Measurements from ENCODE around the gene SDF4.

SDF4 gene

GRCh38 chr1:1225238-1225845, 6.5 kb downstream of the SDF4 start:
- TF ChIP-seq EZH2phosphoT487 (IDR thresholded peaks at IDR 0.05; ENCODE audit: low read depth): no peak
- H3K27me3 ChIP-seq (ENCODE audit: low read depth, low read length): no peaks in the 10 kb centered on the region
- H3K9ac ChIP-seq (ENCODE audit: low read length): no peak overlapping the region
- 0 out of 2 replicates have a peak, but pooled peaks cover 2% of the 10 kb centered on the region for H4K20me1 ChIP-seq (ENCODE audit: insufficient read depth, low read length)
- H3K4me1 ChIP-seq (ENCODE audit: low read length): peaks cover 3% of the 10 kb centered on the region; the same call in 1 of the 2 replicates
- H3K4me3 ChIP-seq (ENCODE audit: low read length): no peak overlapping the region
- peaks cover 42% of the 10 kb centered on the region for H3K36me3 ChIP-seq (replicated peaks; ENCODE audit: low read depth, low read length)
- H3K27ac ChIP-seq (ENCODE audit: low read length): no peak overlapping the region
- H2AFZ ChIP-seq (ENCODE audit: low read depth, low read length): no peak overlapping the region
- peaks cover 58% of the 10 kb centered on the region for H3K79me2 ChIP-seq (ENCODE audit: low read length)
- H3K9me3 ChIP-seq (ENCODE audit: insufficient read depth, low read length): no peaks in the 10 kb centered on the region
- H3K4me2 ChIP-seq (ENCODE audit: low read length): no peak overlapping the region

DNA sequence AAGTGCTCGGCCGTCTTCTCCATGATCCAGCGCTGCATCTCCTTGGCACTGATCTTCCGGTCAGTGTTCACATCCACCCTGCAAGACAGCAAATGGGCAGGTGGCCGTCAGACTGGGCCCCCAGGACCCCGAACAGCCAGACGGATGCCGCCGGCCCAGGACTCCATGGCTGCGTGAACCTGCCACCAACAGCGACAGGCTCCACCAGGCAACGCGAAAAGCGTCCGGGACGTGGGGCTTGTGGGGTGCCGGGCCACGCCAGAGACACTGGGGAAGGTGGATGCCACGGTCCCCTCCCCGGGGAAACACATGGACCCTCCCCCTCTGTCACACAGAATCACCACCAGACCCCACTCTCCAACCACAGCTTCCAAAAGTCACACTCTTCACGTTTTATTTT, 7.9 kb downstream of the SDF4 start:
- Histone ChIP-seq H3K4me2 (ENCODE audit: low read length) (no peak overlapping the region), H3K9me3 (ENCODE audit: insufficient read depth, low read length) (no peaks in the 10 kb centered on the region), H3K27ac (ENCODE audit: low read length) (no peak overlapping the region), H2AFZ (ENCODE audit: low read depth, low read length) (no peak overlapping the region), H3K27me3 (ENCODE audit: low read depth, low read length) (no peaks in the 10 kb centered on the region), H4K20me1 (ENCODE audit: insufficient read depth, low read length) (0 out of 2 replicates have a peak, but pooled peaks cover 2% of the 10 kb centered on the region), H3K4me1 (ENCODE audit: low read length) (peaks cover 6% of the 10 kb centered on the region; the same call in 1 of the 2 replicates), H3K36me3 (replicated peaks; ENCODE audit: low read depth, low read length) (peaks cover 37% of the 10 kb centered on the region), H3K79me2 (ENCODE audit: low read length) (peaks cover 44% of the 10 kb centered on the region), H3K4me3 (ENCODE audit: low read length) (no peak overlapping the region), H3K9ac (ENCODE audit: low read length) (no peak overlapping the region)
- TF ChIP-seq EZH2phosphoT487 (IDR thresholded peaks at IDR 0.05; ENCODE audit: low read depth): no peak
- TF ChIP-seq, protein P1, sequence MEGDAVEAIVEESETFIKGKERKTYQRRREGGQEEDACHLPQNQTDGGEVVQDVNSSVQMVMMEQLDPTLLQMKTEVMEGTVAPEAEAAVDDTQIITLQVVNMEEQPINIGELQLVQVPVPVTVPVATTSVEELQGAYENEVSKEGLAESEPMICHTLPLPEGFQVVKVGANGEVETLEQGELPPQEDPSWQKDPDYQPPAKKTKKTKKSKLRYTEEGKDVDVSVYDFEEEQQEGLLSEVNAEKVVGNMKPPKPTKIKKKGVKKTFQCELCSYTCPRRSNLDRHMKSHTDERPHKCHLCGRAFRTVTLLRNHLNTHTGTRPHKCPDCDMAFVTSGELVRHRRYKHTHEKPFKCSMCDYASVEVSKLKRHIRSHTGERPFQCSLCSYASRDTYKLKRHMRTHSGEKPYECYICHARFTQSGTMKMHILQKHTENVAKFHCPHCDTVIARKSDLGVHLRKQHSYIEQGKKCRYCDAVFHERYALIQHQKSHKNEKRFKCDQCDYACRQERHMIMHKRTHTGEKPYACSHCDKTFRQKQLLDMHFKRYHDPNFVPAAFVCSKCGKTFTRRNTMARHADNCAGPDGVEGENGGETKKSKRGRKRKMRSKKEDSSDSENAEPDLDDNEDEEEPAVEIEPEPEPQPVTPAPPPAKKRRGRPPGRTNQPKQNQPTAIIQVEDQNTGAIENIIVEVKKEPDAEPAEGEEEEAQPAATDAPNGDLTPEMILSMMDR (IDR thresholded peaks at IDR 0.05; ENCODE audit: low read depth, low read length): no peak

DNA sequence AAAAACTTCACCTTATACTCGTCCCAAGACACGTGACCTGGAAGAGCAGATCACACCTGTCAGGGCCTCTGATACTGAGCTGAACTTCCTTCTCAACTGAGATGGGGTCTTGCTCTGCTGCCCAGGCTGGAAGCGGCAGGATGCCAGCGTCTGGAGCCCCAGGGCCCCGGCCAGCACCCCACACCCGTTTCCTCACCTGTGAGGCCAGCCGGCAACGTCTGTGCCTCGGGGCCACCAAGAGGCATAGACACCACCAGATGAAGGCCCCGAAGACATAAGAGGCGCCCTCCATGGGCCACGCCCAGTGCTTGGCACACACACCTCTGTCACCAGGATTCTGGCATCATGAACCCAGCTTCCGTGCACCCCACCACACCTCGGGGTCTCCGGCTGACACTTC, 8.5 kb downstream of the SDF4 start:
- H3K9ac ChIP-seq (ENCODE audit: low read length): no peak overlapping the region
- no peaks in the 10 kb centered on the region for H3K9me3 ChIP-seq (ENCODE audit: insufficient read depth, low read length)
- no peaks in the 10 kb centered on the region for H4K20me1 ChIP-seq (ENCODE audit: insufficient read depth, low read length)
- no peak overlapping the region for H3K27ac ChIP-seq (ENCODE audit: low read length)
- no peaks in the 10 kb centered on the region for H3K27me3 ChIP-seq (ENCODE audit: low read depth, low read length)
- H3K4me3 ChIP-seq (ENCODE audit: low read length): no peak overlapping the region
- H3K4me2 ChIP-seq (ENCODE audit: low read length): no peak overlapping the region
- peaks cover 6% of the 10 kb centered on the region; the same call in 1 of the 2 replicates for H3K4me1 ChIP-seq (ENCODE audit: low read length)
- no peak for TF ChIP-seq EZH2phosphoT487 (IDR thresholded peaks at IDR 0.05; ENCODE audit: low read depth)
- TF ChIP-seq, protein P1 (IDR thresholded peaks at IDR 0.05; ENCODE audit: low read depth, low read length): no peak
- H3K36me3 ChIP-seq (replicated peaks; ENCODE audit: low read depth, low read length): peaks cover 35% of the 10 kb centered on the region
- H2AFZ ChIP-seq (ENCODE audit: low read depth, low read length): no peak overlapping the region
- peaks cover 38% of the 10 kb centered on the region for H3K79me2 ChIP-seq (ENCODE audit: low read length)

DNA sequence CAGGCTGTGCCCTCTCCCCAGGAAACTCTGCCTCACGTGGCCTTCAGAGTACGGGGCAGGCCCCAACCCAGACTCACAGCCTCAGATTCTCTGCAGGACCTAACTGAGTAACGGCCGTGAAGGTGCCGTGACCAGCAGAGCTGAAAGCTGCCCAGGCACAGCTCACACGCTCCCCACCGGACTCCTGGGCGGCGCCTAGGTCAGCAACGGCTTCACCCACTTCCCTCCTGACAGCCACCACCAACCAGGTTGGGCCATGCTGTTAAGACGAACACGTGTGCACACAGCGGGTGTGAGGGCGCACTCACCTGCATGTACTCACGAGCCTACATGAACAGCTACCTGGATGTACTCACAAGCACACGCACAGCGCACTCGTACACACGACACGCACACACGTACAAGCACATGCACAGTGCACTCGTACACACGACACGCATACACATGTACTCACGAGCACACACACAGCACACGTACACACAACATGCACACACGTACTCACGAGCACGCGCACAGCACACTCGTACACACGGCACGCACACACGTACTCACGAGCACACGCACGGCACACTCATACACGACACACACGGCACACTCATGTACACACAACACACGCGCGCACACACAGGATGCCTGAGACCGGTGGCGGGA, 9.1 kb downstream of the SDF4 start:
- Histone ChIP-seq H3K4me3 (ENCODE audit: low read length) (no peak overlapping the region), H3K9me3 (ENCODE audit: insufficient read depth, low read length) (no peaks in the 10 kb centered on the region), H3K36me3 (replicated peaks; ENCODE audit: low read depth, low read length) (peaks cover 33% of the 10 kb centered on the region), H3K9ac (ENCODE audit: low read length) (no peak overlapping the region), H3K4me1 (ENCODE audit: low read length) (peaks cover 6% of the 10 kb centered on the region; the same call in 1 of the 2 replicates), H3K4me2 (ENCODE audit: low read length) (no peak overlapping the region), H3K27ac (ENCODE audit: low read length) (no peak overlapping the region), H4K20me1 (ENCODE audit: insufficient read depth, low read length) (no peaks in the 10 kb centered on the region), H3K27me3 (ENCODE audit: low read depth, low read length) (no peaks in the 10 kb centered on the region), H3K79me2 (ENCODE audit: low read length) (peaks cover 32% of the 10 kb centered on the region), H2AFZ (ENCODE audit: low read depth, low read length) (no peak overlapping the region)
- no peak for TF ChIP-seq EZH2phosphoT487 (IDR thresholded peaks at IDR 0.05; ENCODE audit: low read depth)
- TF ChIP-seq, protein P1 (IDR thresholded peaks at IDR 0.05; ENCODE audit: low read depth, low read length): no peak

All from OCI-LY3 (cell line).